ENCODE results near the gene KPNA6. TPM values are rescaled to one million over a fixed set of nuclear protein-coding genes. Genes with fewer than 3 reads are reported as not detected.
"Not testable (repeated sequence)": the region's sequence is repeated elsewhere in the genome, so short reads cannot be mapped to it uniquely, and the experiment has no call there.

Gene KPNA6
- total RNA-seq, 1 experiment from 2014 or later = 39.7 TPM

GRCh38 chr1:32142446-32143301 lies 34.8 kb downstream of the KPNA6 start:
- DNase-seq (ENCODE audit: low read depth) = peak; percentile 46

DNA sequence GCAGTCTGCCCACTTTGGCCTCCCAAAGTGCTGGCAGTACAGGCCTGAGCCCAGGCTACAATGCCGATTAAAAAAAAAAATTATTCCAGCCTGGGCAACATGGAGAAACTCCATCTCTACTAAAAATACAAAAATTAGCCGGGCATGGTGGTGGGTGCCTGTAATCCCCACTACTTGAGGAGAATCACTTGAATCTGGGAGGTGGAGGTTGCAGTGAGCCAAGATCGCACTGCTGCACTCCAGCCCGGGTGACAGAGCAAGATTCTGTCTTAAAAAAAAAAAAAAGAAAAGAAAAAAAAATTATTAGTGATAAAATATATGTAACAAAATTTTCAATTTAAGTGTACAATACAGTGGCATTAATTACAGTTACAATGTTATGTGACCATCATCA lies 35.4 kb downstream of the KPNA6 start:
- DNase-seq (ENCODE audit: low read depth) = not testable (repeated sequence)

DNA sequence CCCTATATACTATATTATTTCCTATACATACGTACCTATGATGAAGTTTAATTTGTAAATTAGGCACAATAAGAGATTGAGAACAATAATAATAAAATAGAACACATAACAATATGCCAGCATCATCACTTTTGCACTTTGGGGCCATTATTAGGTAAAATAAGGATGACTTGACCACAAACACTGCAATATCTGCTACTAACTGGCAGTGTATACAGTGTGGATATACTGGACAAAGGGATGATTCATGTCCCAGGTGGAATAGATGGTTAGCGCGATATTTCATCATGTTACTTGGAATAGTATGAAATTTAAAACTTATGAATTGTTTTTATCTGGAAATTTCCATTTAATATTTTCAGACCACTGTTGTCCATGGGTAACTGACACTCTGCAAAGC lies 36.2 kb downstream of the KPNA6 start:
- no peak for DNase-seq (ENCODE audit: low read depth)

DNA sequence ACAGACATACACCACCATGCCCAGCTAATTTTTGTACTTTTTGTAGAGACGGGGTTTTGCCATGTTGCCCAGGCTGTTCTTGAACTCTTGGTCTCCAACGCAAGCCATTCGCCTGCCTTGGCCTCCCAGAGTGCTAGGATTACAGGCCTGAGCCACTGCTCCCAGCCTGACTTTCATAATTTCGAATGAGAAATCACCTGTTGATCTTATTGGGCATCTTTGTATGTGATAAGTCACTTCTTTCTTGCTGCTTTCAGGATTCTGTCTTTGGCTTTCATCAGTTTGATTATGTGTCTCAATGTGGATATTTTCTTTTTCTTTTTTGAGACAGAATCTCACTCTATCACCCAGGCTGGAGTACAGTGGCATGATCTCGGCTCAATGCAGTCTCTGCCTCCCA lies 39.9 kb downstream of the KPNA6 start:
- not testable (repeated sequence) for DNase-seq (ENCODE audit: low read depth)

- no peak for DNase-seq (ENCODE audit: low read depth)
Observed at GRCh38 chr1:32150847-32151246, 43.0 kb downstream of the KPNA6 start.

DNA sequence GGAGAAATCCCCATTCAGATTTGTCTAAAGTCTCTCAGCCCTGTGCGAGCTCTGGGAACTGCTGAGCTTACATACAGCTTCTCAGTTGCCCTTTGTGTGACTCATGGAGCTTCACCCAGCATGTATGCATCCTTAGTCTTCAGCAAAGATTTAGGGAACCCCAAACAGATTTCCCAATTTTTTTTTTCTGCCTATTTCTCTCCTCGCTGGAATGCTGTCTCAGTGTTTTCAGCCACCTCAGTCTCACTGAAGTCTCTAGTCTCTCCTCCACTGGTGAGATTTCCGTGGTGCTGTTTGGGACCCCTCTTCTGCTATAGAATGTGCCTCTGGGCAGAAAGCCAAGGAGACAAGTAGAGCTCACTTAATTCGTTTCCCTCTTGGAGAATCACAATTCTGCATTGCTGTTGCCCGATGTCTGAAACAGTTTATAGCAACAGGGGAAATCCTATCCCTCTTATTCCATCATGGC lies 43.5 kb downstream of the KPNA6 start:
- peak; percentile 49 for DNase-seq (ENCODE audit: low read depth)

- no peak for DNase-seq (ENCODE audit: low read depth)
Observed at GRCh38 chr1:32159189-32159588, 51.3 kb downstream of the KPNA6 start.

DNA sequence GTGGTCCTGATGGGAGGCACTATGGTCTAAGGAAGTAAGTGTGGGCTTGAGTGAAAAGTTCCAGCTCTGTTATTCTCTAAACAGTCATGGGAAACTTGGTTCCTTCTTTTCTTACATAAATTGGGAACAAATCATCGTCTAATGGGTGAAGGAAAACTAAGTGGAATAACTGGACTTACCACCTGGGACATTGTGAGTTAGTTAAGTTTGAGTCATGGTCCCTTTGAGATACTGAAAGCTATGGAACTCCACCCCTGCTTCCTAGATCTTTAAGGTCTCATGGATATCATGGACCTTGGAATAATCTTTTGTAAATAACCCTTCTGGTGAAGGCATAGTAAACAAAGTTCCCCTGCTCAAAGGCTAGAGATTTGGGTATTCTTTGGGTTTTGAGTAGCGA lies 55.5 kb downstream of the KPNA6 start:
- no peak for DNase-seq (ENCODE audit: low read depth)

DNA sequence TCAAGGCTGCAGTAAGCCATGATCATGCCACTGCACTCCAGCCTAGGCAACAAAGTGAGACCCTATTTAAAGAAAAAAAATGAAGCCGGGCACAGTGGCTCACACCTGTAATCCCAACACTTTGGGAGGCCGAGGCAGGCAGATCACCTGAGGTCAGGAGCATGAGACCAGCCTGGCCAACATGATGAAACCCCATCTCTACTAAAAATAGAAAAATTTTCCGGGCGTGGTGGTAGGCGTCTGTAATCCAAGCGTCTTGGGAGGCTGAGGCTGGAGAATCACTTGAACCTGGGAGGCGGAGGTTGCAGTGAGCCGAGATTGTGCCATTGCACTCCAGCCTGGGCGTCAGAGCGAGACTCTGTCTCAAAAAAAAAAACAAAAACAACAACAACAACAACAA lies 57.8 kb downstream of the KPNA6 start:
- DNase-seq (ENCODE audit: low read depth) = not testable (repeated sequence)

GRCh38 chr1:32170991-32171390 lies 63.1 kb downstream of the KPNA6 start:
- no peak for DNase-seq (ENCODE audit: low read depth)

GRCh38 chr1:32172621-32173245 lies 64.9 kb downstream of the KPNA6 start:
- DNase-seq (ENCODE audit: low read depth) = peak; percentile 40

- DNase-seq (ENCODE audit: low read depth) = no peak
Observed at GRCh38 chr1:32178380-32179192, 70.7 kb downstream of the KPNA6 start.

GRCh38 chr1:32179193-32179442 lies 71.3 kb downstream of the KPNA6 start:
- DNase-seq (ENCODE audit: low read depth) = no peak

DNA sequence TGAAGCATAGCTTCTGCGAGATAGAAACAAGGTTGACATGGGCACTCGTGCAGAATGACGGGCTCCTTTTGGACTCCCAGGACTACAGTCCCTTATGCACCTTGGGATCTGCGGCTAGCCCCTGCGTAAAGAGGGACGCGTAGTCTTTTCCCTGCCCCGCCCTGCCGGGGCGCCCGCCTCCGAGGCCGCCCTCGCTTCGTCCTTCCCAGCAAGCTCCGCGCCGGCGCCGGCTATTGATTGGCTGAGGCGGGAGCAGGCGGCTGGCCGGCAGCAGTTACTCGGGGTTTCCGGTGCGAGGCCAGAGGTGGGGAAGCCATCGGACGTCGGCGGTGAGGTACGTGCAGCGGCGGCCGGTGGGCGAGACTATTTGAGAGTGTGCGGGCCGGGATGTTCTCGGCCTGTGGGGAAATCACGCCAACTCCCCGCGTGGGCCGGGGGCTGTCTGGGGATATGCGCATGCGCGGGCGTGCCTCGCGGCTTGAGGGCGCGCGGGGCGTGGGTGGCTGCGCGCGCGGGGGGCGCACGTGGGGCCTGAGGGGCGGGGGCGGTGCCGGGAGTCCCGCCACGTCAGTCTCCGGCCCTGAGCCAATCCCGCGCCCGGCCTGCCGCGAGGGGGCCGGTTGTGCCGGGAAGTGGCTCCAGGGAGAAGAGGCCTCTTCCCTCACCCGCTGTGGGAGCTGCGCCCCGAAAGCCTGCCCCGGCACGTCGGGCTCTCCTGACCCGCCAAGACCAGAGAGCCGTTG lies 71.8 kb downstream of the KPNA6 start, which contains the start of gene TXLNA:
Gene TXLNA, plus strand, starts transcription at position 233 of the 743 bp plus-strand sequence. CDS start 671 bp downstream, outside the sequence.
- peak; percentile 93 for DNase-seq (ENCODE audit: low read depth)

DNA sequence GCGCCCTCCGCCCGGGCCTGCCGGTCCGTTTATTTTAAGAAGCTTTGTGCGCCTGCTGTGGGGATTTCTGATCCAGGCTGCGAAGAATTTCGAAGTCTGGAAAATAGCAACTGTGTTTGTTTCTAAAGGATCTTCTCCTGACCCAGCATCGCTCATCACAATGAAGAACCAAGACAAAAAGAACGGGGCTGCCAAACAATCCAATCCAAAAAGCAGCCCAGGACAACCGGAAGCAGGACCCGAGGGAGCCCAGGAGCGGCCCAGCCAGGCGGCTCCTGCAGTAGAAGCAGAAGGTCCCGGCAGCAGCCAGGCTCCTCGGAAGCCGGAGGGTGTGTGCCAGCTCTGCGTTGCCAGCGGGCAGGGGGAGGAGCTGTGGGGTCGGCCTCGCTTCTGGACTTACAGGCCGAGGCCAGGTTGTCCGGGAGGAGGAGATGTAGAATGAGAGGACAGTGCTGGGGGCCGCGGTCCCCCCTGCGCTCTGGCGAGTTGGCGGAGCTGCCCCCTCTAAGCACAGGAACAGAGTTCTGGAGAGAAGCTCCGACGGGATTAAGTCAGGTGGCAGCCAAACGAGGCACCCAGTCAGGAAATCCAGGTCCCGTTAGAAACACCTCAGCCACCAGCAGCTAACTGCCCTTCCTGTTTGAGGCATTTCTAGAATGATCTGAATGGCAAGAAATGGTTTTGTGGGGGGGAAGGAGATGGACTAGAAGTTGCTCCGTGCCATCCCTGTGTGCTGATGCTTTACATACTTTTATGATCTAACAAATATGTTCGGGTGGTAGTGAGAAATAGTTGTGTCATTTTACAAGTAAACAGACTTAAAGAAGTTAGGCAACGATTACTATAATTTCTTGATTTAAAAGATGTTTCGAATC lies 72.6 kb downstream of the KPNA6 start:
- DNase-seq (ENCODE audit: low read depth) = peak; percentile 58

GRCh38 chr1:32181065-32181464 lies 73.2 kb downstream of the KPNA6 start:
- DNase-seq (ENCODE audit: low read depth) = no peak

DNA sequence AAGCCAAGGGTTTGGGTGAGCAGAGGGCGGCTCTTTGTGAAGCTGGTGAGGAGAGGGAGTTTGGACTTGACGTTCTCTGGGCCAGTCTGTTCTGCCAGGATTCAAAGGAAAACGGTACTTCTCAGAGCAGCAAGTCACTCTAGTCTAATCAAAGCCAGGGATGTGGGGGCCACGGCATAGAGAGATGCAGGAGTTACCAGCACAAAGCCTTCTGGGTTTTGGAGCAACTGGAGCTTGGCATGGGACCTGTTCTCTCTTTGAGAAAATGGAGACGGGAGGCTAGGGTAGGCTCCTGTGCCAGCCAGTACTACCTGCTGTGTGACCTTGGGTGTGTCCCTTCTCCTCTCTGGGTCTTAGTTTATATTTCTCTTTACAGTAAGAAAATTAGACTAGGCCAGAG lies 73.7 kb downstream of the KPNA6 start:
- no peak for DNase-seq (ENCODE audit: low read depth)

DNA sequence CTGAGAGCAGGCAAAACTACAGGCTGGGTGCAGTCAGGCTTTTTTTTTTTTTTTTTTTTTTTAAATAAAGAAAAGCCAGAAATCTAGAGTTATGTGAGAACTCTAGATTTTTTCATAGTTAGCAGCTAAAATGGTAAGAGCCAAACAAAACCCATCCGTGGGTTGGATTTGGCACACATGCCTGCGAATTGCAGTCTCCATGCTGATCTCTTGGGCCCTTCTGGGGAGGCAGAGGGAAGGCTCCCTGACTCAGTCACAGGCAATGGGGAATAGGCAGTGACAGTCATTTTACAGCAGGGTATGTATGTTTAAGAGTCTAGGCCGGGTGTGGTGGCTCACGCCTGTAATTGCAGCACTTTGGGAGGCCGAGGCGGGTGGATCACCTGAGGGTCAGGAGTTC lies 74.2 kb downstream of the KPNA6 start:
- DNase-seq (ENCODE audit: low read depth) = no peak

DNA sequence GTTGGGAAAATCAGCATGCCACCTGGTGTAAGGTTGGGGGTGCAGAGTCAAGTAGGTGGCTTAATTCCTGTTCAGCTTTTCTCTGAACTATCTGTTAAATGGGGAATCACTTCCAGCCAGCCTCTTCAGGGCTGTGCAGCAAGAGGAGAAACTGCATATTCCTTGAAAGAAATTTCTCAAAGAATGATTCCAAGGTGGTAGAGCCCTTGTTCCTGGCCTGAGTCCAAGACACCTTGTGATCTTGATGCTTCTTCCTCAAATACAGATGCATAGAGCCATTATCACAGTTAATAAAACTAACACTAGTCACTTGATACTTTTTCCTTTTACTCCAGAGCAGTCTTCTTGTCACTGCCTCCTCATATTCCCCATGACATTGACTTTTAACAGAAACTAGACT lies 76.8 kb downstream of the KPNA6 start:
- no peak for DNase-seq (ENCODE audit: low read depth)

- no peak for DNase-seq (ENCODE audit: low read depth)
Observed at GRCh38 chr1:32186077-32186476, 78.2 kb downstream of the KPNA6 start.

DNA sequence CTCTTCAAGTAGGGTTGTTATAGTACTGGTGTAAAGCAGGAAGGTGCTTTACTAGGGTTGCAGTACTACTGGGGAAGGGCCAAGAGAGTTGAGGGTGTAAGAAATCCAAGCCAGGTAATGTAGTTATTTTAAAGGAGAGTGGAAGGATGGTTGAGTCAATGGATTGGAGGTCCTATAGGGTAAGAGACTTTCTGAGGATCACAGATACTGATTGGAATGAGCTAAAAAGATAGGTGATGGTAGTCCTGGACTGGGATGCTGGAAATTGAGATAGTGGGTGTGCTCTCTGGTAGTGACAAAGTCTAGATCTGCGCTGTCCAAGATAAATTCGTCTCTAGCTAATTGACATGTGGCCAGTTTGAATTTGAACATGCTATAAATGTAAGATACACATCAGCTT lies 78.6 kb downstream of the KPNA6 start:
- DNase-seq (ENCODE audit: low read depth) = no peak

All from RPMI7951 (cell line).